C4-2B (cell line): Measurements from ENCODE around the gene CCNY.

Experiments
- CTCF ChIP-seq: fragments of 450-650 bp; conservative IDR thresholded peaks from 2 replicates; pipeline ENCODE4 v1.5.1; 2017; ENCODE audit warnings: mild to moderate bottlenecking
- ZFX ChIP-seq: fragments of 450-650 bp; IDR thresholded peaks from 2 replicates; pipeline ENCODE4 v1.6.1; 2017

DNA sequence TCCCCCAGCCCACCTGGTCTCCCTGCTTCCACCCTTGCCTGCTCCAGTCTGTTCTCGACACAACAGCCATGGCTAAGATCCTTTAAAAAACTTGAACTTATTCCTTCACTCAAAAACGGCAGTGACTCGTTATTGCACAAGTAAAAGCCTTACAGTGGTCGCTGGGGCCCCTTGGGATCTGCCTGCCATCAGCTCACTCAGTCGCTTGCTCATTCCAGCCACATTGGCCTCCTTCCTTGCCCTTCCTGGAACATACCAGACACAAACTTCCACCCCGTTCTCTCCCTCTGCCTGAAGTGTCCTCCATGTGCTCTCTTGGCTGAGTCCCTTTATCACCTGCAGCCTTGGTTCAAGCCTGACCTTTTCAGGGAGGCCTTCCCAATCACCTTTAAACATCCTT, 4.7 kb downstream of the CCNY start:
- no peak for TF ChIP-seq CTCF
- TF ChIP-seq ZFX, result no peak
